Measurements from ENCODE around the gene MAP3K3. TPM values are rescaled to one million over a fixed set of nuclear protein-coding genes. Genes with fewer than 3 reads are reported as not detected.

The MAP3K3 gene
- total and polyA plus RNA-seq, 2 donors (not counting 1 experiment from before 2014, with no cell fraction given), result 49.1 to 74.7 TPM

DNA sequence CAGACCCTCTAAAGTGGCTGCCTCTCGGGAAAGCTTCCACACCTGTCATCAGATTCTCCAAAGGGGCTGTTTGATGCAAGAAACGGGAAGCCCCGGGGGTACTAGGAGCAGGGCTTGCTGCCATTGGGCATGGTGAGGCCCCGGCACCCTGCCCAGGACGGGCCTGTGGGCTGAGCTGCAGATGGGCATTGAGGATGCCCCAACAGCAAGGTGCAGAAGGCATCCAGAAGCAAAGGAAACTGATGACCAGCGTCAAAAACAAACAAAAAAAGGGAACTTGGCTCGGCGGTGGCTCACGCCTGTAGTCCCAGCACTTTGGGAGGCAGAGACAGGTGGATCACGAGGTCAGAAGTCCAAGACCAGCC is 79.2 kb downstream of the MAP3K3 start:
- peak overlapping the region; percentile 64 for H3K9ac ChIP-seq (ENCODE audit: low read length)
- TF ChIP-seq, protein P1, sequence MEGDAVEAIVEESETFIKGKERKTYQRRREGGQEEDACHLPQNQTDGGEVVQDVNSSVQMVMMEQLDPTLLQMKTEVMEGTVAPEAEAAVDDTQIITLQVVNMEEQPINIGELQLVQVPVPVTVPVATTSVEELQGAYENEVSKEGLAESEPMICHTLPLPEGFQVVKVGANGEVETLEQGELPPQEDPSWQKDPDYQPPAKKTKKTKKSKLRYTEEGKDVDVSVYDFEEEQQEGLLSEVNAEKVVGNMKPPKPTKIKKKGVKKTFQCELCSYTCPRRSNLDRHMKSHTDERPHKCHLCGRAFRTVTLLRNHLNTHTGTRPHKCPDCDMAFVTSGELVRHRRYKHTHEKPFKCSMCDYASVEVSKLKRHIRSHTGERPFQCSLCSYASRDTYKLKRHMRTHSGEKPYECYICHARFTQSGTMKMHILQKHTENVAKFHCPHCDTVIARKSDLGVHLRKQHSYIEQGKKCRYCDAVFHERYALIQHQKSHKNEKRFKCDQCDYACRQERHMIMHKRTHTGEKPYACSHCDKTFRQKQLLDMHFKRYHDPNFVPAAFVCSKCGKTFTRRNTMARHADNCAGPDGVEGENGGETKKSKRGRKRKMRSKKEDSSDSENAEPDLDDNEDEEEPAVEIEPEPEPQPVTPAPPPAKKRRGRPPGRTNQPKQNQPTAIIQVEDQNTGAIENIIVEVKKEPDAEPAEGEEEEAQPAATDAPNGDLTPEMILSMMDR (IDR thresholded peaks at IDR 0.05), result no peak
- no peak for TF ChIP-seq EZH2 (IDR thresholded peaks at IDR 0.05; ENCODE audit: borderline replicate concordance, insufficient read depth, low read depth, low read length, poor library complexity, severe bottlenecking)
- POLR2A ChIA-PET, result interaction anchor here (0.5 to 10.6 kb wide), 12 partner anchors 9 to 805 kb away, joined by 4 to 113 read pairs (median 6); partner anchors contain the start of genes CCDC47, CEP95, DDX42 and DDX5
- peak overlapping the region; percentile 53 to 98 (median 67) for H3K4me3 ChIP-seq (ENCODE audit: control extremely low read depth in 1 of 5, extremely low read depth in 1 of 5, insufficient read depth in 1 of 5, low read depth in 2 of 5, low read length in 4 of 5)
- peak overlapping the region; percentile 77 to 95 for H3K27ac ChIP-seq (ENCODE audit: low read length in 2 of 2)
- 9% methylated on average over 10 of the region's 10 CpGs for WGBS (ENCODE audit: insufficient coverage)
- peak overlapping the region; percentile 99 for H3K27ac Mint-ChIP-seq
- peak overlapping the region; percentile 89 for H3K4me3 Mint-ChIP-seq
- peaks cover 43% of the 10 kb centered on the region for H4K20me1 ChIP-seq (ENCODE audit: control insufficient read depth, insufficient read depth, low read length, poor library complexity, severe bottlenecking)
- DNase-seq (peak; percentile 69), ATAC-seq (ENCODE audit: low read depth) (no peak)
- intact Hi-C loops (cut with micrococcal nuclease), result loop anchor here (5.0 kb wide), 1 partner anchor 806 kb away; the partner anchor contains the start of genes CEP95 and DDX5
- peaks cover 0 to 42% of the 10 kb centered on the region in 2 experiments for H3K36me3 ChIP-seq (replicated peaks in 1 of 2; ENCODE audit: control extremely low read depth in 1 of 2, control insufficient read depth in 1 of 2, extremely low read depth in 1 of 2, insufficient read depth in 2 of 2, low read length in 1 of 2)
- H3K27me3 Mint-ChIP-seq, result no peaks in the 10 kb centered on the region
- H3K4me1 Mint-ChIP-seq, result peaks cover 68% of the 10 kb centered on the region
- H3K4me2 ChIP-seq (replicated peaks; ENCODE audit: low read depth, low read length, poor library complexity, severe bottlenecking), result peak overlapping the region; percentile 99
- CTCF ChIA-PET, result interaction anchor here (1.0 to 4.0 kb wide), 5 partner anchors 9 to 74 kb away, joined by 3 to 26 read pairs (median 6); partner anchors contain the start of genes CCDC47 and STRADA
- H3K9me3 Mint-ChIP-seq (ENCODE audit: insufficient read depth), result no peaks in the 10 kb centered on the region
- no peaks in the 10 kb centered on the region for H3K27me3 ChIP-seq (replicated peaks in 1 of 4; ENCODE audit: control extremely low read depth in 1 of 4, control insufficient read depth in 3 of 4, insufficient read depth in 4 of 4, low read length in 3 of 4)
- peaks cover 59 to 66% of the 10 kb centered on the region in 2 donors for H3K4me1 ChIP-seq (ENCODE audit: control insufficient read depth in 2 of 2, insufficient read depth in 2 of 2, low read length in 2 of 2)
- peak overlapping the region; percentile 61 for H2AFZ ChIP-seq (ENCODE audit: insufficient read depth, low read depth, low read length, poor library complexity, severe bottlenecking)
- H3K79me2 ChIP-seq (ENCODE audit: control insufficient read depth, insufficient read depth, low read length), result peaks cover 56% of the 10 kb centered on the region
- H3K9me3 ChIP-seq (ENCODE audit: control extremely low read depth in 1 of 3, control insufficient read depth in 2 of 3, insufficient read depth in 1 of 3, low read length in 2 of 3), result peaks cover 0 to 6% (median 0%) of the 10 kb centered on the region in 3 donors
